GM13976 (cell line): ENCODE measurements around the gene CNP.
A peak's percentile ranks its signal among the peaks of the same experiment; 100 is the strongest.

Experiments used
- DNase-seq: peaks from one replicate; pipeline ENCODE4 v3.0.0; 2012; ENCODE audit warnings: low spot score
- in situ Hi-C: fragments of 300-500 bp; cut with MboI; formaldehyde crosslinking; loops from one replicate; pipeline ENCODE4 v1.12.0; 2022; ENCODE audit warnings: low sequenced_read_pairs, mixed read lengths, inconsistent platforms; ENCODE audit not compliant: unreplicated experiment
- TF ChIP-seq, protein P1 (sequence below): IDR thresholded peaks from 2 replicates; pipeline ENCODE4 v1.5.1; 2012; ENCODE audit warnings: borderline replicate concordance, mild to moderate bottlenecking; ENCODE audit not compliant: insufficient read depth; ENCODE audit errors: extremely low read depth, missing control alignments, control extremely low read depth

CNP gene

DNA sequence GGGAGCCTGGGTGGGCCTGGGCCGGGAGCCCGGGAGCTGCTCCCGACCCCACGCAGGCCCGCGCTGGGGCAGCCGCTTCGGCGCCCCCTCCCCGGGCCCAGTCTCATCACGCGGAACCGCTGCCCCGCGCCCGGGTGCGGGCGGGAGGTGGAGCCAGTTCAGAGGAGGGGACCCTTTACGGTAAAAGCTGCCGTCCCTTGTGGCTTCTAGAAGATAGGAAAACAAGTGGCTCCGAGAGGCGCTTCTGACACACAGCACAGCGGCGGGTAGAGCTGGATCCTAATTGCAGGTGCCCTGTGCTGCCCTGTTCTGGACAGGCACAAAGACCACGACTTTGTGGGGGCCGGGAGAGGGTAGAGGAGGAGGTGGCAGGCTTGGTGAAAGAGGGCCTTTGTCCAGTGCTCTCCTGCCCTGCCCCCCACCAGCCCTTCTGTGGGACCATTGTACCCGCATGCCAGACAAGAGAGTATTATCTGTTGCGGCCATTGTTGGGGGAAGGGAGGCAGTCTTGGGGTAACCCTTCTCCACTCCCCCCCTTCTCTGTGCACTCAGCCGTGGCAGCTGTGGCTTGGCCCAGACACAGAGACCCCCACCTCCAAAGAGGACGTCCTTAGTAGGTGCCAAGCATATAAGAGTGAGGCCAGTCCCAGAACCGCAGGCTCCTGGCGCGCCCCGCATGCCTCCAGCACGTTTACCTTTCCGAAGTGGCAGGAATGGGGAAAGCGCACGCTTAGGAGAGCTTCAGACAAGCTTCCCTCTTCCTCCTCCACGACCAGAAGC lies 736 bp downstream of the CNP start:
- in situ Hi-C loops: loop anchor here (10.0 kb wide), 1 partner anchor 147 kb away; the partner anchor contains the start of gene DHX58
- DNase-seq: peak; percentile 57
- TF ChIP-seq, protein P1, sequence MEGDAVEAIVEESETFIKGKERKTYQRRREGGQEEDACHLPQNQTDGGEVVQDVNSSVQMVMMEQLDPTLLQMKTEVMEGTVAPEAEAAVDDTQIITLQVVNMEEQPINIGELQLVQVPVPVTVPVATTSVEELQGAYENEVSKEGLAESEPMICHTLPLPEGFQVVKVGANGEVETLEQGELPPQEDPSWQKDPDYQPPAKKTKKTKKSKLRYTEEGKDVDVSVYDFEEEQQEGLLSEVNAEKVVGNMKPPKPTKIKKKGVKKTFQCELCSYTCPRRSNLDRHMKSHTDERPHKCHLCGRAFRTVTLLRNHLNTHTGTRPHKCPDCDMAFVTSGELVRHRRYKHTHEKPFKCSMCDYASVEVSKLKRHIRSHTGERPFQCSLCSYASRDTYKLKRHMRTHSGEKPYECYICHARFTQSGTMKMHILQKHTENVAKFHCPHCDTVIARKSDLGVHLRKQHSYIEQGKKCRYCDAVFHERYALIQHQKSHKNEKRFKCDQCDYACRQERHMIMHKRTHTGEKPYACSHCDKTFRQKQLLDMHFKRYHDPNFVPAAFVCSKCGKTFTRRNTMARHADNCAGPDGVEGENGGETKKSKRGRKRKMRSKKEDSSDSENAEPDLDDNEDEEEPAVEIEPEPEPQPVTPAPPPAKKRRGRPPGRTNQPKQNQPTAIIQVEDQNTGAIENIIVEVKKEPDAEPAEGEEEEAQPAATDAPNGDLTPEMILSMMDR: no peak

DNA sequence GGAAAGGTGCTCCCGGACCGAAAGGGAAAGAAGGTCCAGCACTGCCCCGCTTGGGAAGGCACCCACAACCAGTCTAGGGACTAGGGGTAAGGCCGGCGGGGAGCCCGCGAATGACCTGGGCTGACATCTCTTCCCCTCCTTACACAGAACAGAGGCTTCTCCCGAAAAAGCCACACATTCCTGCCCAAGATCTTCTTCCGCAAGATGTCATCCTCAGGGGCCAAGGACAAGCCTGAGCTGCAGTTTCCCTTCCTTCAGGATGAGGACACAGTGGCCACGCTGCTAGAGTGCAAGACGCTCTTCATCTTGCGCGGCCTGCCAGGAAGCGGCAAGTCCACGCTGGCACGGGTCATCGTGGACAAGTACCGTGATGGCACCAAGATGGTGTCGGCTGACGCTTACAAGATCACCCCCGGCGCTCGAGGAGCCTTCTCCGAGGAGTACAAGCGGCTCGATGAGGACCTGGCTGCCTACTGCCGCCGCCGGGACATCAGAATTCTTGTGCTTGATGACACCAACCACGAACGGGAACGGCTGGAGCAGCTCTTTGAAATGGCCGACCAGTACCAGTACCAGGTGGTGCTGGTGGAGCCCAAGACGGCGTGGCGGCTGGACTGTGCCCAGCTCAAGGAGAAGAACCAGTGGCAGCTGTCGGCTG lies 1.5 kb downstream of the CNP start:
- TF ChIP-seq, protein P1: no peak
- in situ Hi-C loops: loop anchor here (10.0 kb wide), 1 partner anchor 147 kb away; the partner anchor contains the start of gene DHX58
- DNase-seq: no peak

DNA sequence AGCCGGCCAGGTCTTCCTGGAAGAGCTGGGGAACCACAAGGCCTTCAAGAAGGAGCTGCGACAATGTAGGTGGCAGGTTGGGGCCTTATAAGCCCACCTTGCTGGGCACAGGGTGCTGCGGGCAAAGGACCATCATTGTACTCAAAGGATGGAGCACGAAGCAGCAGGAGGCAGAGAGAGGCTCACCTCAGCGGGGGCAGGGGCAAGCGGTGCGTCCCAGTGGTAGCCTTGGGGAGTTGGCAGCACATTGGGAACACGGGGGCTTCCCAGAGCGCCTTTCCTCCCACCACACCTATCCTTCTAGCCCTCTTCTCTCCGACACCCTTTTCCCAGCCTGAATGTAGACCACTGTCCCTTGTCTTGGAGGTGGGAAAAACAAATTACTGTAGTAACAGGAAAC lies 2.1 kb downstream of the CNP start:
- DNase-seq: no peak
- TF ChIP-seq, protein P1: no peak
- in situ Hi-C loops: loop anchor here (10.0 kb wide), 1 partner anchor 146 kb away; the partner anchor contains the start of gene DHX58

DNA sequence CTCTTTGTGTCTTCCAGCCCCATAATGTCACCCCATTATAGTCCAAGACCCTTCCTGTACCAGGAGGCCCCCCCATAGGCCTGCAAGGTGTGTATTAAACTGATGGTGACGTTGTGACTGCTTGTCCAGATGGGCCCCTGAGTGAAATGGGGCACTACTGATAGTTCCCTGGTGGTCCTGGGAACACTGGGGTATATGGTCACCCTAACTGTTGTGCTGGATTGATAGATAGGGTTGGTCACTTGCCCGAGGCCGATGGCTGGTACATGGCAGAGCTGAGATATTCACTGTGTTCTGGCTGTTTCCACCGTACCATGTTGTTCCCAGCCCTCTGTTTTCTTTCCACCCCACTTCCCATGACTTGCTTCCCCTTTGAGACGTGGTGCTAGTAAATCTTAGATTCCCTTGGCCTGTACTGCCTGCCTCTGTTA lies 4.3 kb downstream of the CNP start:
- in situ Hi-C loops: no loop called here
- no peak for DNase-seq
- TF ChIP-seq, protein P1: no peak

DNA sequence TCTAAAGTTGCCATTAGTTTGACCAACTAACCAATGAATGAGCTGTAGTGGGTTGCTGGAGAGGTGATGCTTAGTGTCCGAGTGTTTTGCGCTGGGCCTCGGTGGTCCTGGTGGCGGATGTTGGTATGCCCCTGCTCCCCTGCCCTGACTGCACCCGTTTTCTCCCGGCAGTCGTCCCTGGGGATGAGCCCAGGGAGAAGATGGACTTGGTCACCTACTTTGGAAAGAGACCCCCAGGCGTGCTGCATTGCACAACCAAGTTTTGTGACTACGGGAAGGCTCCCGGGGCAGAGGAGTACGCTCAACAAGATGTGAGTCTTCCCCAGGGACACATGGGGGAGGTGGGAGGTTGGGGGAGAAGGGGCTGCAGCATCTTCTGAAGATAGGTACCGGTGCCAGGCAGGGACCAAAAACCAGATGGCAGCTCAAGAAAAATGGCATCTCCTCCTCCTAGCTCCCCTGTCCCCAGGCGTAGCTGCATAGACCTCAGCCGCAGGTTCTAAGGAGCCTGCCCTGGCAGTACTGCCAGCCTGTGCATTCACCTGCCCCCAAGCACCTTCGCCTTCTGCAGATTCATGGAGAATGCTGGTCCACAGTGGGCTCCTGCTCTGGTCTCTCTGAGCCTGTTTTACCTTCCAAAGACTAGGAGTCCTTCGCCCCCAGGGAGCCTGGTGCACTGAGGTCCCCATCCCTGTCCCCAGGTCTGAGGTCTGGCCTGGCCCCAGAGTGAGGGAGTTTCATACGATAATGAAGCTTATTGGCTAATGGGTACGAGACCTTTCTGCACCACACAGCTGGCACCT lies 5.3 kb downstream of the CNP start:
- DNase-seq: no peak
- TF ChIP-seq, protein P1: no peak
- in situ Hi-C loops: no loop called here
